Activated T-helper 2 cell treated with anti-CD3 and anti-CD28 coated beads, Interferon-gamma antibody, Interleukin-2, Interleukin-4, amounts not matched to agents 10 μg/mL and 5 μg/mL and 100 μg/mL, durations not matched to agents 14 hours and 24 hours and 36 hours (primary cell): Measurements from ENCODE around the gene SLC6A19. TPM values are rescaled to one million over a fixed set of nuclear protein-coding genes. Genes with fewer than 3 reads are reported as not detected.

Source experiments
- DNase-seq: peaks from one replicate; pipeline ENCODE4 v3.0.0; 2021; ENCODE audit warnings: low spot score
- H3K27ac Mint-ChIP-seq: one replicate; pipeline ENCODE4 v1.8.0; 2021; ENCODE audit warnings: mixed read lengths
- H3K27me3 Mint-ChIP-seq: one replicate; pipeline ENCODE4 v1.8.0; 2021; ENCODE audit warnings: low read depth, mixed read lengths
- H3K36me3 Mint-ChIP-seq: one replicate; pipeline ENCODE4 v1.8.0; 2021; ENCODE audit warnings: low read depth, mixed read lengths
- H3K4me1 Mint-ChIP-seq: one replicate; pipeline ENCODE4 v1.8.0; 2021; ENCODE audit warnings: low read depth, mixed read lengths
- H3K4me3 Mint-ChIP-seq: one replicate; pipeline ENCODE4 v1.8.0; 2021; ENCODE audit warnings: low read depth, mild to moderate bottlenecking, moderate library complexity, mixed read lengths
- H3K9me3 Mint-ChIP-seq: one replicate; pipeline ENCODE4 v1.8.0; 2021; ENCODE audit warnings: mixed read lengths
- intact Hi-C: fragments of 100-400 bp; cut with micrococcal nuclease; formaldehyde crosslinking; loops from one replicate; pipeline ENCODE4 v1.15.1; 2023
- total RNA-seq: library from RNA; stranded (reverse); gene quantifications from 2 replicates; pipeline ENCODE4 v1.2.3, GENCODE V29; 2022

Gene SLC6A19
- total RNA-seq, 1 donor from 2014 or later = not detected

GRCh38 chr5:1206521-1207412 lies 5.4 kb downstream of the SLC6A19 start:
- H3K4me3 Mint-ChIP-seq = no peak overlapping the region
- no peaks in the 10 kb centered on the region for H3K9me3 Mint-ChIP-seq
- H3K36me3 Mint-ChIP-seq = no peaks in the 10 kb centered on the region
- intact Hi-C loops = no loop called here
- DNase-seq = no peak
- H3K27me3 Mint-ChIP-seq = no peaks in the 10 kb centered on the region
- H3K4me1 Mint-ChIP-seq = no peaks in the 10 kb centered on the region
- H3K27ac Mint-ChIP-seq = no peak overlapping the region

- H3K4me3 Mint-ChIP-seq = no peak overlapping the region
- H3K27me3 Mint-ChIP-seq = no peaks in the 10 kb centered on the region
- H3K4me1 Mint-ChIP-seq = no peaks in the 10 kb centered on the region
- no peak overlapping the region for H3K27ac Mint-ChIP-seq
- no peak for DNase-seq
- no peaks in the 10 kb centered on the region for H3K36me3 Mint-ChIP-seq
- intact Hi-C loops = no loop called here
- no peaks in the 10 kb centered on the region for H3K9me3 Mint-ChIP-seq
These were observed 6.2 kb downstream of the SLC6A19 start for GRCh38 chr5:1207555-1207954.

- Mint-ChIP-seq H3K27me3 (no peaks in the 10 kb centered on the region), H3K4me3 (no peak overlapping the region), H3K4me1 (no peaks in the 10 kb centered on the region), H3K36me3 (no peaks in the 10 kb centered on the region), H3K9me3 (no peaks in the 10 kb centered on the region), H3K27ac (no peak overlapping the region)
- intact Hi-C loops = no loop called here
- DNase-seq = no peak
These were observed 6.9 kb downstream of the SLC6A19 start for GRCh38 chr5:1208221-1208742.

GRCh38 chr5:1208743-1209488 lies 7.5 kb downstream of the SLC6A19 start:
- Mint-ChIP-seq H3K27me3 (no peaks in the 10 kb centered on the region), H3K4me1 (no peaks in the 10 kb centered on the region), H3K4me3 (no peak overlapping the region), H3K27ac (no peak overlapping the region), H3K36me3 (no peaks in the 10 kb centered on the region), H3K9me3 (no peaks in the 10 kb centered on the region)
- intact Hi-C loops = no loop called here
- DNase-seq = no peak

- intact Hi-C loops = no loop called here
- DNase-seq = no peak
- no peaks in the 10 kb centered on the region for H3K4me1 Mint-ChIP-seq
- no peak overlapping the region for H3K4me3 Mint-ChIP-seq
- H3K9me3 Mint-ChIP-seq = no peaks in the 10 kb centered on the region
- no peaks in the 10 kb centered on the region for H3K36me3 Mint-ChIP-seq
- no peaks in the 10 kb centered on the region for H3K27me3 Mint-ChIP-seq
- no peak overlapping the region for H3K27ac Mint-ChIP-seq
These were observed 8.1 kb downstream of the SLC6A19 start for GRCh38 chr5:1209489-1209852.

- intact Hi-C loops = no loop called here
- Mint-ChIP-seq H3K27me3 (no peaks in the 10 kb centered on the region), H3K27ac (no peak overlapping the region), H3K36me3 (no peaks in the 10 kb centered on the region), H3K9me3 (no peaks in the 10 kb centered on the region), H3K4me1 (no peaks in the 10 kb centered on the region), H3K4me3 (no peak overlapping the region)
- DNase-seq = no peak
These were observed 8.7 kb downstream of the SLC6A19 start for GRCh38 chr5:1209896-1210776.

DNA sequence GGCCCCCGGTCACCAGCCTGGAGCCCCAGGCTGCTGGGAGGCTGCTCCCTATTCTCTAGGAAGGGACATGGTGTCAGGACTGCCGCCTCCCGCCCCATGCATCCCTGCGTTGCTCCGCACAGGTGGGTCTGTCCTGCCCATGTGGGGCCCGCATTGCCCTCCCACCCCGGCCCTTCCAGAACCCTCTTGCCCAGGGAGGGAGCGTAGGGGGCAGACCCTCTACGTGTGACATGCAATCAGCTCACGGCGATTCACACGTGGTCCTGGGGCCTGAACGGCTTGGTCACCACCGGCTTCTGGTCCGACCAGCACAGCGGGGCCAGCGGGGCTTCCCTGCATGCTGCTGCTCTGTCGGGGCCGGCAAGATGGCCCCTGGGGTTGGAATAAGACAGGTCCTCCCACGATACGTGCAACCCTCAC lies 9.4 kb downstream of the SLC6A19 start:
- H3K4me1 Mint-ChIP-seq = no peaks in the 10 kb centered on the region
- no peak for DNase-seq
- no peaks in the 10 kb centered on the region for H3K36me3 Mint-ChIP-seq
- H3K27me3 Mint-ChIP-seq = no peaks in the 10 kb centered on the region
- no peak overlapping the region for H3K27ac Mint-ChIP-seq
- H3K9me3 Mint-ChIP-seq = no peaks in the 10 kb centered on the region
- no peak overlapping the region for H3K4me3 Mint-ChIP-seq
- intact Hi-C loops = no loop called here

DNA sequence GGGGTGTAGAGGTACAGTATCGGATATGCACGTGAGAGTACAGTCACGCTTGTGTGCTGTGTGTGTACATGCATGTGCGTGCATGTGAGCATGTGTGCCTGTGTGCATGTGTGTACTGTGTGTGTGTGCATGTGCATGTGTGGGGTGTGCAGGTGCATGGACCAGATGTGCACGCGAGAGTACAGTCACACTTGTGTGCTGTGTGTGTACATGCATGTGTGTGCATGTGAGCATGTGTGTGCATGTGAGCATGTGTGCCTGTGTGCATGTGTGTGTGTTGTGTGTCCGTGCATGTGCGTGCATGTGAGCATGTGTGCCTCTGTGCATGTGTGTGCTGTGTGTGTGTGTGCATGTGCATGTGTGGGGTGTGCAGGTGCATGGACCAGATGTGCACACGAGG lies 10.3 kb downstream of the SLC6A19 start:
- intact Hi-C loops = no loop called here
- Mint-ChIP-seq H3K27me3 (no peaks in the 10 kb centered on the region), H3K4me3 (no peak overlapping the region), H3K9me3 (no peaks in the 10 kb centered on the region), H3K36me3 (no peaks in the 10 kb centered on the region), H3K4me1 (no peaks in the 10 kb centered on the region), H3K27ac (no peak overlapping the region)
- no peak for DNase-seq

GRCh38 chr5:1212271-1212670 lies 10.9 kb downstream of the SLC6A19 start:
- DNase-seq = no peak
- Mint-ChIP-seq H3K9me3 (no peaks in the 10 kb centered on the region), H3K4me1 (no peaks in the 10 kb centered on the region), H3K36me3 (no peaks in the 10 kb centered on the region), H3K27ac (no peak overlapping the region), H3K27me3 (no peaks in the 10 kb centered on the region), H3K4me3 (no peak overlapping the region)
- intact Hi-C loops = no loop called here

GRCh38 chr5:1212881-1213280 lies 11.5 kb downstream of the SLC6A19 start:
- Mint-ChIP-seq H3K4me1 (no peaks in the 10 kb centered on the region), H3K4me3 (no peak overlapping the region), H3K27me3 (no peaks in the 10 kb centered on the region), H3K36me3 (no peaks in the 10 kb centered on the region), H3K9me3 (no peaks in the 10 kb centered on the region), H3K27ac (no peak overlapping the region)
- no peak for DNase-seq
- intact Hi-C loops = no loop called here

DNA sequence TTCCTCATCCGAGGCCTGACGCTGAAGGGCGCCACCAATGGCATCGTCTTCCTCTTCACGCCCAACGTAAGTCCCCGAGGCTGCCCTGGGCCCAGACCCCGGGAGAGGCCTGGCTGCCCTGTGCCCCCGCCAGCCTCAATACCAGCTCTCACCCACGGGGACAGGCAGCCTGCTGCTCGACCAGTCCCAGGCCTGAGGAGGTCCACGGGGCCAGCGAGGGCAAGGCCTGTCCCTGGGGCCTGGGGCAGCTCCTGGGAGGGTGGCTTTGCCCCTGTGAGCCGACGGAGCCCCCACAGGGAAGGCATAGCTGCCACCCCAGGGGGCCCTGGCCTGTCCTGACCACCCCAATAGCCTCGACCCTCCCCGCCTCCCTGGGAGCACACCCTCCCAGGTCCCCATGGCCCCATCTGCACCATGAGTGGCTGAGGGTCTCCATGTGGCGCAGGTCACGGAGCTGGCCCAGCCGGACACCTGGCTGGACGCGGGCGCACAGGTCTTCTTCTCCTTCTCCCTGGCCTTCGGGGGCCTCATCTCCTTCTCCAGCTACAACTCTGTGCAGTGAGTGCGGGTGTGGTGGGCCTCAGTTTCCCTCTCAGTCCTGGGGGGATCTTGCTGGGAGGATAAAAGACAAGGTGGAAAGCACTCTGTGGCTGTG lies 12.2 kb downstream of the SLC6A19 start:
- Mint-ChIP-seq H3K9me3 (no peaks in the 10 kb centered on the region), H3K27me3 (no peaks in the 10 kb centered on the region), H3K27ac (no peak overlapping the region), H3K4me3 (no peak overlapping the region), H3K36me3 (no peaks in the 10 kb centered on the region), H3K4me1 (no peaks in the 10 kb centered on the region)
- intact Hi-C loops = no loop called here
- no peak for DNase-seq
